Panc1 (cell line): ENCODE data around the gene SLC7A14.

Experiments used
- SIN3A ChIP-seq: IDR thresholded peaks from 2 replicates; pipeline ENCODE4 v1.6.1; 2012; ENCODE audit warnings: low read depth, mild to moderate bottlenecking, low read length, moderate library complexity, borderline replicate concordance; ENCODE audit not compliant: insufficient read depth
- TF ChIP-seq, protein P1 (sequence below): fragments of 450-650 bp; IDR thresholded peaks from 2 replicates; pipeline ENCODE4 v1.5.1; 2017; ENCODE audit warnings: mild to moderate bottlenecking

DNA sequence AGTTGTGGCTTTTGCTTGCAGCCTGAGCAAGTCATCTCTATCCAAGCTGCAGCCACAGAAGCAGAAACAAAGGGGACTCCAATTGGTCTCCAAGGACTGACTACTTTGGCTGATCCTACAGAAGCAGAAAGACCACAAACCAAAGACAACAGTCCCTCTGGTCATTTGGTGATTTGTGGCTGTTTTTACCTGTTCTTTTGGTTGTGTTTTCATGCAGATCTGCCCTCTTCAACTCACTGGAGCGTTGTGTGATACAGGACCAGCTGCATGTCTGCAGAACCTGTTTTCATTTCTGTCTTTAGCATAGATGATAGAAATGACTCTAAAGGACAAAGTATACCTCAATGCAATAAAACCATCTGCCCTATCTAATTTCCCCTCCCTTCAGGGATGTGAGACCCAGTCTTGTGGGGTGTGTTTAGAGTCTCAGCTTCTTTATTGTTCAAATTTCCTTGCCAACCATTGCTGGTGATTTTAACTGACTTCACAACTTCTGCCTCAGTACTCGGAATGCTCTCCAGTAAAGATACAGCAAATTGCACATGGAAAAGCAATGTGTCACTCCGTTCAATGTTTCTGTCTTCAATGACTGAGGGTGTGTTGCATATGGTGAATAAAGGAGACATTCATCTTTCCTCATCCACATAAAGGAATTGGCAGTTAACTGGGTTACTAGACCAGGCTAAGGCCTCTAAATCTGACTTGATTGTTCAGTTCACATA, 48.9 kb upstream of the SLC7A14 start:
- TF ChIP-seq, protein P1, sequence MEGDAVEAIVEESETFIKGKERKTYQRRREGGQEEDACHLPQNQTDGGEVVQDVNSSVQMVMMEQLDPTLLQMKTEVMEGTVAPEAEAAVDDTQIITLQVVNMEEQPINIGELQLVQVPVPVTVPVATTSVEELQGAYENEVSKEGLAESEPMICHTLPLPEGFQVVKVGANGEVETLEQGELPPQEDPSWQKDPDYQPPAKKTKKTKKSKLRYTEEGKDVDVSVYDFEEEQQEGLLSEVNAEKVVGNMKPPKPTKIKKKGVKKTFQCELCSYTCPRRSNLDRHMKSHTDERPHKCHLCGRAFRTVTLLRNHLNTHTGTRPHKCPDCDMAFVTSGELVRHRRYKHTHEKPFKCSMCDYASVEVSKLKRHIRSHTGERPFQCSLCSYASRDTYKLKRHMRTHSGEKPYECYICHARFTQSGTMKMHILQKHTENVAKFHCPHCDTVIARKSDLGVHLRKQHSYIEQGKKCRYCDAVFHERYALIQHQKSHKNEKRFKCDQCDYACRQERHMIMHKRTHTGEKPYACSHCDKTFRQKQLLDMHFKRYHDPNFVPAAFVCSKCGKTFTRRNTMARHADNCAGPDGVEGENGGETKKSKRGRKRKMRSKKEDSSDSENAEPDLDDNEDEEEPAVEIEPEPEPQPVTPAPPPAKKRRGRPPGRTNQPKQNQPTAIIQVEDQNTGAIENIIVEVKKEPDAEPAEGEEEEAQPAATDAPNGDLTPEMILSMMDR = no peak
- TF ChIP-seq SIN3A = no peak
